Osteoblast (primary cell): ENCODE data around the gene CNOT1. TPM values are rescaled to one million over a fixed set of nuclear protein-coding genes. Genes with fewer than 3 reads are reported as not detected.

Experiments
- DNase-seq: peaks from one replicate; pipeline ENCODE4 v3.0.0; 2011; ENCODE audit warnings: low spot score, mixed read lengths; ENCODE audit not compliant: insufficient read length; ENCODE audit errors: missing footprints
- H2AFZ ChIP-seq: 2 replicates; pipeline ENCODE4 v1.6.0; 2011; ENCODE audit warnings: mild to moderate bottlenecking, low read length
- H3K27ac ChIP-seq: 2 replicates; pipeline ENCODE4 v1.5.1; 2011; ENCODE audit warnings: mild to moderate bottlenecking, low read depth, low read length, moderate library complexity
- H3K27me3 ChIP-seq: 2 replicates; pipeline ENCODE4 v1.6.0; 2012; ENCODE audit warnings: mild to moderate bottlenecking, control low read depth, inconsistent platforms, low read length, moderate library complexity; ENCODE audit not compliant: insufficient read depth
- H3K36me3 ChIP-seq: 2 replicates; pipeline ENCODE4 v1.5.1; 2011; ENCODE audit warnings: mild to moderate bottlenecking, low read length, control low read depth, moderate library complexity; ENCODE audit not compliant: insufficient read depth
- H3K4me1 ChIP-seq: 2 replicates; pipeline ENCODE4 v1.5.1; 2011; ENCODE audit warnings: mild to moderate bottlenecking, low read length, control low read depth, moderate library complexity; ENCODE audit not compliant: insufficient read depth
- H3K4me2 ChIP-seq: 2 replicates; pipeline ENCODE4 v1.6.0; 2011; ENCODE audit warnings: mild to moderate bottlenecking, low read length; ENCODE audit not compliant: insufficient read depth
- H3K4me3 ChIP-seq: fragments of 200-600 bp; sonication (generic); 3 replicates; pipeline ENCODE4 v1.5.1; 2012; ENCODE audit warnings: mild to moderate bottlenecking, low read length, inconsistent platforms; ENCODE audit not compliant: insufficient read depth
- H3K79me2 ChIP-seq: 2 replicates; pipeline ENCODE4 v1.6.0; 2012; ENCODE audit warnings: mild to moderate bottlenecking, low read length, control low read depth, inconsistent platforms; ENCODE audit not compliant: insufficient read depth
- H3K9me3 ChIP-seq: 2 replicates; pipeline ENCODE4 v1.5.1; 2011; ENCODE audit warnings: low read depth, low read length, control low read depth
- H4K20me1 ChIP-seq: 2 replicates; pipeline ENCODE4 v1.6.0; 2012; ENCODE audit warnings: mild to moderate bottlenecking, low read length, control low read depth; ENCODE audit not compliant: insufficient read depth
- total RNA-seq: library from RNA; depleted of rRNA; stranded (reverse); fragments of >200 nt; gene quantifications from 2 replicates; pipeline ENCODE4 v1.2.3, GENCODE V29; 2012
- TF ChIP-seq, protein P1 (sequence below): IDR thresholded peaks from 2 replicates; pipeline ENCODE4 v1.5.1; 2011; ENCODE audit warnings: mild to moderate bottlenecking, low read depth, low read length, moderate library complexity; ENCODE audit errors: extremely low read depth

CNOT1 gene
- total RNA-seq, 1 donor: 122 TPM

GRCh38 chr16:58507195-58507962 is 122.2 kb downstream of the CNOT1 start:
- Histone ChIP-seq H3K4me2 (no peak overlapping the region), H2AFZ (no peak overlapping the region), H3K27ac (no peak overlapping the region), H4K20me1 (peaks cover 2% of the 10 kb centered on the region), H3K36me3 (no peaks in the 10 kb centered on the region), H3K9me3 (no peaks in the 10 kb centered on the region), H3K79me2 (no peaks in the 10 kb centered on the region), H3K4me1 (no peaks in the 10 kb centered on the region), H3K27me3 (no peaks in the 10 kb centered on the region), H3K4me3 (no peak overlapping the region)
- DNase-seq: peak; percentile 73
- TF ChIP-seq, protein P1, sequence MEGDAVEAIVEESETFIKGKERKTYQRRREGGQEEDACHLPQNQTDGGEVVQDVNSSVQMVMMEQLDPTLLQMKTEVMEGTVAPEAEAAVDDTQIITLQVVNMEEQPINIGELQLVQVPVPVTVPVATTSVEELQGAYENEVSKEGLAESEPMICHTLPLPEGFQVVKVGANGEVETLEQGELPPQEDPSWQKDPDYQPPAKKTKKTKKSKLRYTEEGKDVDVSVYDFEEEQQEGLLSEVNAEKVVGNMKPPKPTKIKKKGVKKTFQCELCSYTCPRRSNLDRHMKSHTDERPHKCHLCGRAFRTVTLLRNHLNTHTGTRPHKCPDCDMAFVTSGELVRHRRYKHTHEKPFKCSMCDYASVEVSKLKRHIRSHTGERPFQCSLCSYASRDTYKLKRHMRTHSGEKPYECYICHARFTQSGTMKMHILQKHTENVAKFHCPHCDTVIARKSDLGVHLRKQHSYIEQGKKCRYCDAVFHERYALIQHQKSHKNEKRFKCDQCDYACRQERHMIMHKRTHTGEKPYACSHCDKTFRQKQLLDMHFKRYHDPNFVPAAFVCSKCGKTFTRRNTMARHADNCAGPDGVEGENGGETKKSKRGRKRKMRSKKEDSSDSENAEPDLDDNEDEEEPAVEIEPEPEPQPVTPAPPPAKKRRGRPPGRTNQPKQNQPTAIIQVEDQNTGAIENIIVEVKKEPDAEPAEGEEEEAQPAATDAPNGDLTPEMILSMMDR: no peak

DNA sequence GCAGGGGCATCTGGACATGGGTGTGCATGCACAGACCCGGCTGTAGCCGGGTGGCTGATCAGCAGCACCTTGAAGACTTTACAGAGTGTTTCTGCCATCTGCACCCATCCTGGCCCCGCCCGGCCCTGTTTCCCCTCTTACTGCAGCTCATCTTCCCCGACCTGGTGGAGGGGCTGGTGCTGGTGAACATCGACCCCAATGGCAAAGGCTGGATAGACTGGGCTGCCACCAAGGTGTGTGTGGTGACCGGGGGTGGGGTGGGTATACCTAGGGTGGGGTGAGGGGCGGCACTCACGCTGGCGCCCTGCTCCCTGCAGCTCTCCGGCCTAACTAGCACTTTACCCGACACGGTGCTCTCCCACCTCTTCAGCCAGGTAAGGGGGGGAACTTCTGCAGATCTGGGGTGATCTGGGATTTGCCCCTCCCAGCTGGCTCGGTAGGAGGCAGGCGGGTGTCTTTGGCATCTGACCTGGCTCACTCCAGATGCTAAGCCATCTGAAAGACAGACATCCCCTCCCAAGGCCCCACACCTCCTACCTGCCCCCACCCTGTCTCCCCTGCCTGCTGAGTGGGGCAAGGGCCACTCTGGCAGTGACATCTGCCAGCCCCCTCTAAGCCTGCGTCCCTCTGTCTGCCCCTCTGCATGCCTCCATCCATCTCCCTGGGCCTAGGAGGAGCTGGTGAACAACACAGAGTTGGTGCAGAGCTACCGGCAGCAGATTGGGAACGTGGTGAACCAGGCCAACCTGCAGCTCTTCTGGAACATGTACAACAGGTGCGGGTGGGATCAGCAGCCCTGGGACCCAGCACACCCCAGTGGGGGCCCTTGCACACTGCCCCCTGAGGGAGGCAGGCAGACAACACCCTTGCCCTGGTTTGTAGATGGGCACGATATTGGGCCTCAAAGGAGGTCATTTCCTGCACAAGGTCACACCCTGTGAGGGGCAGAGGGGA is 123.1 kb downstream of the CNOT1 start:
- Histone ChIP-seq H3K27me3 (no peaks in the 10 kb centered on the region), H3K4me1 (no peaks in the 10 kb centered on the region), H4K20me1 (peaks cover 3% of the 10 kb centered on the region), H3K27ac (no peak overlapping the region), H3K79me2 (no peaks in the 10 kb centered on the region), H3K36me3 (no peaks in the 10 kb centered on the region), H3K4me3 (no peak overlapping the region), H2AFZ (no peak overlapping the region), H3K4me2 (no peak overlapping the region), H3K9me3 (no peaks in the 10 kb centered on the region)
- peak; percentile 74 for DNase-seq
- TF ChIP-seq, protein P1: no peak

DNA sequence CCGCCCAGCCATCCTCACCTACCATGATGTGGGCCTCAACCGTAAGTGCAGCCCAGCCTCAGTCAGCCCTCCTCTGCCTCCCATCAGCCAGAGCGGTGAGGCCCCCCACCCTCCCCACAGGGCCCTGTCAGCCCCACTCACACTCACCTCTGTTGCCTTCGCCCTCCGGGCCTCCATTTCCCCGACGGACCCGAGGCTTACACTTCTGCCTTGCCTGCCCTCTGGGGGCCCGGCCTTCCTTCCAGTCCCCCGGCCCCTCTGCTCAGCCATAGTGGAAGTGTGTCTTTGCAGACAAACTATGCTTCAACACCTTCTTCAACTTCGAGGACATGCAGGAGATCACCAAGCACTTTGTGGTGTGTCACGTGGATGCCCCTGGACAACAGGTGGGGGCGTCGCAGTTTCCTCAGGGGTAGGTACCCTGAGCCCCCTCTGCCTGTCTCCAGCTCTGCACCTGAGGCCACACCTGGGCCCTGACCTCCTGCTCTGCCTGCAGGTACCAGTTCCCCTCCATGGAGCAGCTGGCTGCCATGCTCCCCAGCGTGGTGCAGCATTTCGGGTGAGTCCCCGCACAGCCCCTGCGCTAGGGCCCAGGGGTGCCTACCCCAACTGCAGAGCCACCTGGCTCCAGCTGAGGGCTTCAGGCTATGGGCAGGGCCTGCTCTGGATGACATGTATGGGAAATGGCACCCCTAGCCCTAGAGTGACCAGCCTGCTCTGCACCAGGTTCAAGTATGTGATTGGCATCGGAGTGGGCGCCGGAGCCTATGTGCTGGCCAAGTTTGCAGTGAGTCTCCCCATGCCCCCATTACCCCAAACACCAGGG is 125.5 kb downstream of the CNOT1 start:
- peak; percentile 63 for DNase-seq
- Histone ChIP-seq H4K20me1 (peaks cover 3% of the 10 kb centered on the region), H3K4me1 (peaks cover 11% of the 10 kb centered on the region), H3K27ac (no peak overlapping the region), H3K79me2 (no peaks in the 10 kb centered on the region), H3K27me3 (no peaks in the 10 kb centered on the region), H3K4me3 (no peak overlapping the region), H3K4me2 (no peak overlapping the region), H3K9me3 (no peaks in the 10 kb centered on the region), H2AFZ (no peak overlapping the region), H3K36me3 (no peaks in the 10 kb centered on the region)
- TF ChIP-seq, protein P1: no peak
